Amniotic epithelial cell (primary cell): Measurements from ENCODE around the gene BNIP3.
"Not testable (repeated sequence)": the region's sequence is repeated elsewhere in the genome, so short reads cannot be mapped to it uniquely, and the experiment has no call there.

Source experiments
- DNase-seq: peaks from one replicate; pipeline ENCODE4 v3.0.0-alpha.2; 2010; ENCODE audit warnings: low read depth

BNIP3 gene

DNA sequence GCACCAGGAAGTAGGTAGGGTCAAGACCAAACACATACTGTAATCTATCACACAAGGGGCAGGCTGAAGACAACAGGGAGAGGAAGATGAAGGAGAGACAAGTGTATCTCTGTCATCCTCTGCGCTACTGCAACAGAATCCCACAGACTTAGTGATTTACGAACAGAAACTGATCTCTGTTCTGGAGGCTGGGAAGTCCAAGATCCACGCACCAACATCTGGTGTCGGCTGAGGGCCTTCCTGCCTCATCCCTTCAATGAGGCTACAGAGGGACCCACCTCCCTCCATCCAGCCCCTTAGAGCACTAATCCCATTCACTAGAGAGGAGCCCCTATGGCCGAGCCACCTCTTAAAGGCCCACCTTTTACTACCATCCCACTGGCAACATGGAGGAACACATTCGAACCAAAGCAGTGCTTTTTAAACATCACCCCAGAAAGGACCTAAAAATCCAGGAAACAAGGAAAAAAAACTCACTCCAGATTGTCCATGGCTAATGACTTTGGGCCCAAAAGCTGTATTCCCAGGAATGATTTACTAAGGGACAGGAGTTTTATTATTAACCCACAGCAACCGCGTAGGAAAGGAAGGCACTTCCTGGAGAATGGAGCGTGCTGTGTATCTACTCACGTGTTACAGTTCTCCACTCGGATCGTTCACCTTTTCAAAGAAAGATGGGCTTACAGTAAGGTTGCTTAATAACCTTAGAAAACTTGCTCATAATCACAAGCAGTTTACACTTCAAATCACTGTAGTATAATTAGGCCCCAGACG is 4.2 kb downstream of the BNIP3 start:
- no peak for DNase-seq

DNA sequence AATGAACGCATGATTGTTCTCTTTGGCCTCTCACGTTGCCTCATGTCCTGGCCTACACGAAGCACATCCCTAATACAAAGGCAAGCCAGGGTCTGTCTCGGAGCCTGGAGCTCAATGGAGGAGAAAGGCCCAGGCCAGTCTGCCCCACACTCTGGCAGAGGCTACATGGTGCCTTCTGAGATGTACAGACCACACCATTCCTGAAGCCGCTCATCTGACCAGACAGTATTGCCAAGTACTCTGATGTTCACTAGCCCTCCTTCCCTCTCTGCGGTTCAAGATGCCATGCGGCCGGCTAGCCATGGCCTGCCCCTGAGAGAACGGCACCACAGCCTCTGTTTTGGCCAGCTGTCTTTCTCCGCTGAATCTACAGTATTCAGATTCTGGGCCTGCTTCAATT is 5.9 kb downstream of the BNIP3 start:
- DNase-seq: no peak

DNA sequence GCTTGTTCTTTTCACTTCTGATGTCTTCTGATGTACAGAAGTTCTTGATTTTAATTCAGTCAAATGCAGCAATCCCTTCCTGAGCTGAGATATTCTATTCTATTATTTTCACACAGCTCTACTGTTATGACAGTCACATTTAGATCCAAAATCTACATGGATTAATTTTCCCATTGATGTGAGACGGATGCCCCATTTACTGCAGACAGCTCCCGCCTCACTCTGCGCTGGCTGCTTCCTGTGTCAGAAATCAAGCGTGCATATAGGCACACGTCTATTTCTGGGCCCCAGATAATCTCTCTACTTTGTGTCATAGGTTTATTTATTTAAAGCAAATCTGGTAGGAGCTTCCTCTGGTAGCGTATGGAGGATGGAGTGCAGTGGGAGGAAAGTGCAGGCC is 6.7 kb downstream of the BNIP3 start:
- no peak for DNase-seq

DNA sequence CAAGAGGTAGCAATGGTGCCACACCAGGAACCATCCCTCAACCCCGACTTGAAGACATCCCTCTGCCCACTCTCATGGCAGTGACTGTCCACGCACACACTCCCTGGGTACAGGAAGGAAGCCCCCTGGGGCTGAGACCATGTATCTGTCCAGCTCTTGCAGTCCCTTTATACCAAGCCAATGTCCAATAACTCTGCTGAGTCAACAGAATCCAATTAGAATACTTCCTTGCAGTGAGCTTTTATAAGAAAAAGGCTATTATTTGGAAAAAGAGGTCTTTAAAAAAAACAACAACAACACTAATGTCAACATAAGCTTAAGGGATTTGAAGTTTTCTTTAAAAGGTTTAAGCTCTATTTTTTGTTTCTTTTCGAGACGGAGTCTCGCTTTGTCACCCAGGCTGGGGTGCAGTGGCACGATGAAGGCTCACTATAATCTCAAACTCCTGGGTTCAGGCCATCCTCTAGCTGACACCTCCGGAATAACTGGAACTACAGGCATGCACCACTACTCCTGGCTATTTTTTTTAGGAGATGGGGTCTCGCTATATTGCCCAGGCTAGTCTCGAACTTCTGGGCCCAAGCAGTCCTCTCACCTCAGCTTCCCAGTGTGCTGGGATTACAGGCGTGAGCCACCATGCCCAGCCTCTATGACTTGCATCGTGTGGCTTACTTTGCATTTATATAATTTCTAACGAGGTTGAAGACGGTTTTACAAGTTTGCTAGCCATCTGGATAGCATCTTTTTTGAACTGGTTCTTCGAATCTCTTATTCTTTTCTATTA is 7.5 kb downstream of the BNIP3 start:
- DNase-seq: no peak

DNA sequence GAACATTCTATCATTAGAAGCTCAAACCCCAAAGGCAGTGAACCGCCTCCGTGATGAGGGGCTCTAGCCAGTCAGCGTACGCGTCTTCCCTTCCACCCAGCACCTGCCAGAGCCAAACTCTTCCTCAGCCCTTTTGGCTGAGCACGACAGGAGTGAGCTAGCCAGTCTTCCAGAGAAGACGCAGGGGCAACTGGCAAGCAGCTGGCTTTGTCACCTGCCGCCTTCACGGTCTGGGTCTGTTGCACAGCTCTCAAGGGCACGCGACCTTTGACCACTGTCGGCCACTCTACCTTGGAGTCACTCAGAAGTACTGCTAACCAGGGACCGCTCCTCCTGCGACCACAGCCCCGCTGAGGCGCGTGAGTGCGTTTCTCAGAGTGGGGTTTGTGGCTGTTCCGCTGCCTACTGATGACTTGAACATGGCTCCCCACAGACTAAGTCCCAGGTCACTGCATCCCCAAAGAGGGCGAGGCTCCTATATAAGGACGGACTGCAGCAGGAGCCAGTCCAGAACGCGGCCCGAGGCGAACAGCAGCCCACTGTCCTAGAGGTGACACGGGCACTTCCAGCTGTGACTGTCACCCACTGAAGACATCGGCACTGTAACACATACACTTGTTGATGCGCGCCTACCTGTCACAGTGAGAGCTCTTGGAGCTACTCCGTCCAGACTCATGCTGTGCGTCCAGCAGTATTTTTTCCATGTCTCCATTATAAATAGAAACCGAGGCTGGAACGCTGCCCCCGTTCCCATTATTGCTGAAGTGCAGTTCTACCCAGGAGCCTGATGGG is 8.4 kb downstream of the BNIP3 start:
- DNase-seq: no peak

DNA sequence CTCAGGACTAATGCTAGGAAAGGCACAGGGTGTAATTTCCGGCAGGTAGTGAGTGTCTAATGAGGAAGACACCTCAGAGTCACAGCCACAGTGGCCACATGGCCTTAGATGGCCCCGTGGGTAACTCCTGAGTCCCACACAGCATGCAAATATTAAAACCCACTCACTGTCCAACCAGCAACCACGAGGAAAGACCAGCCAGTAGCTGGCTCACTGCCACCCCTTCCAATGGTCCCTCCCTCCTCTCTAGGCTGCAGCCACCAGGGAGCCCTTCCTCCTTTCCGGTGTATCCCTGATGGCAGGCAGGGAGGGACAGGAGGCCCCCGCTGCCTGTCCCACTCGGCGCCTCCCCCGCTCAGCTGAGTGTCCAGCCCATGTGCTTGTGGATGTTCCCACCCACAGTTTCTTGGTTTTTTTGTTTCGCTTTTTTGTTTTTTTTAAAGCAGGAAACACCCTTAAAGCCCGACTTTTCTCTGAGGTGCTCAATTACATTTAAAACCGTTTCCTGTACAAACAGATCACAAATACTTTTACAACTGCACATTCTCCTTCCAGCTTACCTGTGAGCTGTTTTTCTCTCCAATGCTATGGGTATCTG is 9.2 kb downstream of the BNIP3 start:
- DNase-seq: no peak

DNA sequence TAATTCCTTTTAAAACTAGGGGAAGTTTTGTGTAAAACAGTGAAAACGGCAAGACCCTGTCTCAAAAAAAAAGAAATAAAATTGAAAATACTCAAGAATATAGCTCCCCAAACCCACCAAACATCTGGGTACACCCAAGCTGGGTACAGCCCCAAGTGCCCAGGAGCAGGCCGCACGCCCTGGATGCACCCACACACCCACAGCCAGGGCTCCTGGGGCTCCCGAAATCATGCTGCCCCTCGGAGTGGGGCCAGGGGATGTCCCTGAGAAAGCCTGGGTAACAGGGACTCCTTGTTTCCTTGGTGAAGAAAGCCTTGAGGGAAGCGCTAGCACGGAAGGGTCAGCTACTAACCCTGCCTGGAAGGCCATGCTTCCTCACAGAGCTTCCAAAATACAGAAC is 10.1 kb downstream of the BNIP3 start:
- no peak for DNase-seq

DNA sequence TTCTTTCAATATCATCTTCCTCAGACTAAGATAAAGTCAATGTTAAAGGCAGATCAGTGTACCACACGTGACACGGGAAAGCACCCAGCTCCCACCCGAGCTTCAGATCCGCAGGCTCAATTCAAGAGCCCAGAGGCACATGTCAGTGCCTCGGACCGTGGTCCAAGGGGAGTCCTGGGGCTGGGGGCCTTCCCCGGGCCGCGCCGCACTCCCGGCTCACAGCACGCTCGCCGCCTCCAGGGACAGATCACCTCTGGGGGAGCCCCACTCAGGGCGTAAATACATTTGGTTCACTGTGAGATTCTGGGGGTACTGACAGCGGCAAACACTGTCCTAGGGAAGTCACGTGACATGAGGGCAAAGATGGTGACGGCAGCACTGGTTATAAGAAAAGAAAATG is 10.8 kb downstream of the BNIP3 start:
- no peak for DNase-seq

DNA sequence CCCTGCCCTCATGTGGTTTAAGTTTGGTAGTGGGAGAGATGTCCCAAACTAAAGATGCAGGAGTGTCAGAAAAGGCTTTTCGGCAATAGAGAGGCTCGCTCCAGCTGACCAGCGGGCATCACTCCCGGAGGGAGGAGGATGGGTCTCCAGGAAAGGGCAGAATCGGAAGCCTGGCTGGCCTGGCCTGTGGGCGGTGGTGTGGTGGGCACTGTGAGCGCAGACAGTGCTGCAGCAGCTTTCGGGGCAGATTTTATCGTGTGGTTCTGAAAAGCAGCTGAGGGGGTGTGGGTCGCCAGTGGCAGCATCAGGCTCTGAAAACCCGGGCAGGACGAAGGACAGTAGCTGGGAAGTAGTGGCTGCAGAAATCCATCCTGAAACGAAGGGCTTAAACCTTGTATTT is 12.8 kb downstream of the BNIP3 start:
- DNase-seq: no peak

DNA sequence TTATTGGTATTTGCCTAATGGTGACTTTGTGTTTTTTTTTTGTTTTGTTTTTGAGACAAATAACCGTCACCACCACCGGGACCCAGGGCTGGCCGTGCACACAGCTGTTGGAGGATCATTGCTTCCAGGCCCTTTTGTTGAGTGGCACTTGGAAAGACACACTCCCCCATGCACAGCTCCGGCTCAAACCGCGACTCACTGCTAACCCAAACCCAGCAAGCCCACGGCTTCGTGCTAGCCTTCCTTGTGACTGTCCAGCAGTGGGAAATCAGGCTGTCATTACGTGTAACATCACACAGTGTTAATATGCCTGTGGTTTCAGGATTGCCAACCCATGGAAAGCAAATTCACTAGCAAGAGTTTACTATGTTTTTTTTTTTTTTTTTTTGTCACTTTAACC is 17.4 kb downstream of the BNIP3 start:
- no peak for DNase-seq

DNA sequence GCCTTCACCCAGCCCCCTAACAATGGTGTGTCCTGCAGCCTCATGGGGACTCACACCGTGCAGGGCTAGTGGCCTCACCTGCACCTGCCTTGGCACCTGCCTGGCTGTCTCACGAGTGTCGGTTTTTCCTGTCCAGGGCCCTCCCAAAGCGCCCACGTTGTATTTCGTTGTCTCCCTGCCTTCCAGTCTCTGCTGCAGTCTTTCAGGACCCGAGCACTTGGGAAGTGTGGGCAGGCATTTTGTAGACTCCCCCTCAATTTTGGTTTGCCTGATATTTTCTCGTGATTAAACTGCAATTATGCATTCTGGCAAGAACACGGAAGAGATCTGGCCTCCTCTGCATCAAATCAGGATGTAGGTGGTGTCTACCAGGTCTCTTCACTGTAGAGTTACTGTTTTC is 17.9 kb downstream of the BNIP3 start:
- no peak for DNase-seq

DNA sequence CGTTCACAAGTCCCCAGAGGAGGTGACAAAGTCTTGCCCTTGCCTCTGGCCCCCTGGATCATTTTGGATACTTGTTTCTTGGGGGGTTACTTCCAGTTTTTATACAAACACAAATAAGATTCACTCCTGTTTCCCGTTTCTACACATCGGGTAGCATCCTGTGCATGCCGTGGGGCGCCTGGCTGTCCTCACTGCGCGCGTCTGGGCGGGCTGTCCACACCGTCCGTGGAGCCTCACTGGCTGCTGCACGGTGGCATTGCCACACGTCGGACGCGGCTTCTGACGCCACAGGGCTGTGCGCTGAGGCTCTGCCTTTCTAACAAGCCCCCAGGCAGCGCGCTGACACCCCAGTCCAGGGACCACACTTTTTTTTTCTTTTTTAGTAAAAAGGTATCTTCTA is 18.4 kb downstream of the BNIP3 start:
- no peak for DNase-seq

DNA sequence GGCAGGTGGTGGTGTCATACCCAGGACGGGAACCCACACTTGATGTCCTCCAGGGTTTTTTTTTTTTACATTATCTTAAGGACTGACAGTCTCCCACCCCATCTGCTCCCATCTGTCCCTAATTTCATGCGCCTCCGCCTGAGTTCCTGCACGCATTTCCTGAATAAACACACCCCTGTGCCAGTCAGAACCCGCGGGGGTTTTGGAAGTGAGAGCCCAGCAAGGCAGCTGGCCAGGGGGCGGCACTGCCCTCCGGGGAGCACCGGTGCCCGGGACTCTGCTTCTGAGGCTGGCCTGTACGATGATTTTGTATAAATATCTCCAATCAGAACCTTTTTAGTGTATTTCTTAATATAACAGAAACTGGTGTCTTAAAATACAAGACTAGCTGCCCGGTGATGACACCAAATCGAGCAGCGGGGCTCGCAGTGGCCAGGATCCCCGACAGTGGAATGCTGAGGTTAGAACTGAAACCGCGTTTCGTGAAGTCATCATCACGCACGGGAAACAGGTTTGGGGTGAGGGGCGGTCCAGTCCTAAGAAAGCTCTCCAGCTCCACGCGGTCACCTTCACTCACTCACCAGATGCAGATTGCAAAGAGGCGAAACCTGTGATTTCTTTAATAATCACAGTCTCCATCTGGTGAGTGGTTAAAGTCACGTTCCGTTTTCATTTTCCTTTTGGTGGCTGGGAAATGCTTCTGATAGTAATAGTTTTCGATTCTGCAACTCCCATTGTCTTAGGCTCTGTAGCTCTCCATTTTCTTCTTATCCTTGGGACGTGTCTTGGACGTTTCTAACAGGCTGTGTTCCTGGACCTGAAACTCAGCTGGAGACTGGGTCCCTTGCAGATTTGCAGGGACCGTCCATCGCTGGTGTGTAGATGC is 19.7 kb downstream of the BNIP3 start:
- DNase-seq: no peak

DNA sequence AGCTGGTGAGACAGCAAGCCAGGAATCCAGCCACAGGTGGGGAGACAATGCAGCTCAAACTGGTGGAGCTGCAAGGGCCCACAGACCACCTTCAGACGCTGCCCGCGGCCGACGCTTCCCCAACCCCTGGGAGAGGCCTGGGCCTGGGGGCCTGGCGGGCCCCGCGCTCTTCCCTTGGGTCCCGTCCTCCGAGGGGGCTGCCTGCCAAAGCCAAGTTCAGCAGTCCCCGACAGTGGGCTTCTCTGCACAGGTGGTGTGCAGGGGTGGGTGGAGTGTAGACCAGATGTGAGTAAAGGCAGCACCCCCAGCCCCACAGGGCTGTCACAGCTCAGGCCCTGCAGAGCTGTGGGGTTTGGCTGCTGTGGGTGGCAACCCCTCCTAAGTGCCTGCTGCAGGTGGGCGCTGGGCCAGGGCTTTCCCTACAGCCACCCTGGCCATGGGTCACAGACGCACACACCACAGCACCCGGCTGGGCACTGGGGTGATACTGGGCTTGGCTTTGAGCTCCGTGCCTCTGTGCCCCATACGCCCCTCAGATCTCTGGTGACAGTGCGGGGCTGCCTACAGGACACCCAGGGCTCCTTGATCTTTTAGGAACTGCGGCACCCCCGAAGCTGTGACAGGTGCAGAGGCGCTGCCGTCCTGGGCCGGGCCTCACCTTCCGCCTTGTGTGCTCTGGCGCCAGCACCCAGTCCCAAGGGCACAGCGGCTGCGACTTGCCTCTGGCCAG is 20.5 kb downstream of the BNIP3 start:
- no peak for DNase-seq

DNA sequence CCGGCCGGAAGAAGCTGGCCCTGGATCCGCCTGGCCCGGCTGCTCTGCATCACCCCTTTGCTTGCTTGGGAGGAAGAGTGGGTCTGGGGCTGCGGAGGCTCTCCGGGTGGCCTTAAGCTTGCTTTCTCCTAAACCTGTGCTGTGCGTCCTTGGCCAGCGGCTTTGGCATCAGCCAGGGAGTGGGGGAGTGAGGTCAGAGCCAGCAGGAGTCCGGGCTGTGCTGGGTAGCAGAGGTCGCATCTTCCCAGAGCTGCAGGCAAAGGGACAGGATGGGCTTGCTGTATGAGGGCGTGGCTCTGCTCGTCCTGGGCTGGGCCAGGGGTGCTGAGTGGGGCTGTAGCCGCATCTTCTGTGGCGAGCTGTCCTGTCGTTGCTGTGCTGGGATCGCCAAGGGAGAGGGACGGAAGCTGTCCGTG is 21.1 kb downstream of the BNIP3 start:
- no peak for DNase-seq

DNA sequence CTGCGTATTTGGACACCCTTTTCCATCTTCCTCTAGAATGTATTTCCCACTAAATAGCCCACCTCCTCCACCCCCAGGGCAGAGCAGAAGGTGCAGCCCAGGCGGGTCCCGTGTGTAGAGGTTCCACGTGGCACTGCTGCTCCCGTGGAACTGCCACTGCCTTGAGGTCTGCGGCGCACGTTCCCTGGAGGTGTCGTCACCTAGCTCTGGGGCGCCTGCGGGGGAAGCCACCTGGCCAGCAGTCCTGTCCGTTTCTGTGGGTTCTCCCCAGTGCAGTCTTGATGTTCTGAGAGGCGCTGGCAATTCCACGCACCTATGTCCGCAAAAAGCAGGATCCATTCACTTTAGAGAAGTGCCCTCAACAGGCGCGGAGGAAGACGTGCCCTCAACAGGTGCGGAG is 21.9 kb downstream of the BNIP3 start:
- no peak for DNase-seq

DNA sequence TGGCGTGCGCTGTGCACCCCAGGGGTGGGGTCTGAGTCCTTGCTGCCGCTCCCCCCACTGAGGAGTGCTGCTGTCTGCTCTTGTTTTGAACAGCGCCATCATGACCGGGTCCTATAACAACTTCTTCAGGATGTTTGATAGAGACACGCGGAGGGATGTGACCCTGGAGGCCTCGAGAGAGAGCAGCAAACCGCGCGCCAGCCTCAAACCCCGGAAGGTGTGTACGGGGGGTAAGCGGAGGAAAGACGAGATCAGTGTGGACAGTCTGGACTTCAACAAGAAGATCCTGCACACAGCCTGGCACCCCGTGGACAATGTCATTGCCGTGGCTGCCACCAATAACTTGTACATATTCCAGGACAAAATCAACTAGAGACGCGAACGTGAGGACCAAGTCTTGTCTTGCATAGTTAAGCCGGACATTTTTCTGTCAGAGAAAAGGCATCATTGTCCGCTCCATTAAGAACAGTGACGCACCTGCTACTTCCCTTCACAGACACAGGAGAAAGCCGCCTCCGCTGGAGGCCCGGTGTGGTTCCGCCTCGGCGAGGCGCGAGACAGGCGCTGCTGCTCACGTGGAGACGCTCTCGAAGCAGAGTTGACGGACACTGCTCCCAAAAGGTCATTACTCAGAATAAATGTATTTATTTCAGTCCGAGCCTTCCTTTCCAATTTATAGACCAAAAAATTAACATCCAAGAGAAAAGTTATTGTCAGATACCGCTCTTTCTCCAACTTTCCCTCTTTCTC is 26.0 kb downstream of the BNIP3 start:
- no peak for DNase-seq

DNA sequence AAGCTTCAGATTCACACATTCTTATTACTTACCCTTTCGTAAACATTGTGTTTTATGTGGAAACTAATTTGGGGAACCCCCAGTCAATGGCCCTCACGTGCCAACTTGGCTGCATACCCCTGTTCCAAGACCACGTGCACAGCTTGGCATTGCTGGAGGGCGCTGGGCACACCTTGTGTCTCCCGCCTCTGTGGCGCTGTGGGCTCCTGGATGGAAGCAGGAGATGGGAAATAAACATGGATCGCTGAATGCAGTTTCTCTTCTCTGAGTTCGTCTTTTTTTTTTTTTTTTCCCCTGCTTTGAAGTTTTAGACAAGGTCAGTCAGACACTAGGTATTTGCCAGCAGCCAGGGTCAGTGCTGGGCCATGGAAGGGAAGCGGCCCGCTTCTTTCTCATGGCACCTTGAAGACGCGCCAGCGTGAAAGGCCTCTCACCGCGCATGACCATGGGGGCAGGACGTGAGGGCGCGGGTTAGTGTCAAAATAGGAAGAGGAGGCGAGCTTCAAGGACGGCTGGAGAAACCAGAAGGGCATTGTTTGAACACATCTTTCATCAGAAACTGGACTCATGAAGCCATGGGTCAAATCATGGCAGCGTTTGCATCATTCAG is 27.3 kb downstream of the BNIP3 start:
- no peak for DNase-seq

DNA sequence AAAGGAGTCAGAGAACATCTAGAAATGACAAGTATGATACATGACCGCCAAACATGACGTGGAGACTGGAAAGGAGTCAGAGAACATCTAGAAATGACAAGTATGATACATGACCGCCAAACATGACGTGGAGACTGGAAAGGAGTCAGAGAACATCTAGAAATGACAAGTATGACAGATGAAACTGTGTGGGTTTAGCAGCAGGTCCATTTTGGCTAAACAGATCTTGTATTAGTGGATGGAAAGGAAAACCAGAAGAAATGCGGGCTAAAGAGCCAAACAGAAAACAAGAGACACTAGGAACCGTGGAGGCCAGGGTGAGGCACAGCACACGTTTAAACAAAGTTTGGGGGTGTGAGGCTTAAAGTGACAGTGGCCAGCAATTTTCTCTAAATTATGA is 31.8 kb downstream of the BNIP3 start:
- not testable (repeated sequence) for DNase-seq
